HG03103 (cell line): ENCODE measurements around the gene RABL6.

Experiments used
- ATAC-seq: cut with Tn5 transposase; IDR thresholded peaks from one replicate; pipeline ENCODE4 v1.9.1; 2021; ENCODE audit warnings: low read depth; ENCODE audit not compliant: unreplicated experiment

RABL6 gene

DNA sequence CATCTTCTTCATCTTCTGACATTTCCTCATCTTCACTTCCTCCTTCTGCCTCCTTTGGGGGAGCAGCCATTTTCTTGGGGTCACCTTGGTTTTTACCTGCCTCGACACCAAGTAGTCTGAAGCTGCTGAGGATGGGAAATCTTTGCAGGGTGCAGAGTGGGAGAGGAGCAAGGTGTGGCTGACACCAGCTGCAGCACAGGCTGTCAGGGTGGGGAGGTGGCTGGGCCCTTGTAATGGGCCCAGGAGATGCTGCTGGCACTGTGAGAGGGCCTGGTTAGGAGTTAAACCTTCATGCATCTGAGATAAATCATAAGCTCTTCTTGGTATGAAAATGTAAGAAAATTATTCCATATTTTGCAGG, 7.7 kb downstream of the RABL6 start:
- no peak for ATAC-seq

DNA sequence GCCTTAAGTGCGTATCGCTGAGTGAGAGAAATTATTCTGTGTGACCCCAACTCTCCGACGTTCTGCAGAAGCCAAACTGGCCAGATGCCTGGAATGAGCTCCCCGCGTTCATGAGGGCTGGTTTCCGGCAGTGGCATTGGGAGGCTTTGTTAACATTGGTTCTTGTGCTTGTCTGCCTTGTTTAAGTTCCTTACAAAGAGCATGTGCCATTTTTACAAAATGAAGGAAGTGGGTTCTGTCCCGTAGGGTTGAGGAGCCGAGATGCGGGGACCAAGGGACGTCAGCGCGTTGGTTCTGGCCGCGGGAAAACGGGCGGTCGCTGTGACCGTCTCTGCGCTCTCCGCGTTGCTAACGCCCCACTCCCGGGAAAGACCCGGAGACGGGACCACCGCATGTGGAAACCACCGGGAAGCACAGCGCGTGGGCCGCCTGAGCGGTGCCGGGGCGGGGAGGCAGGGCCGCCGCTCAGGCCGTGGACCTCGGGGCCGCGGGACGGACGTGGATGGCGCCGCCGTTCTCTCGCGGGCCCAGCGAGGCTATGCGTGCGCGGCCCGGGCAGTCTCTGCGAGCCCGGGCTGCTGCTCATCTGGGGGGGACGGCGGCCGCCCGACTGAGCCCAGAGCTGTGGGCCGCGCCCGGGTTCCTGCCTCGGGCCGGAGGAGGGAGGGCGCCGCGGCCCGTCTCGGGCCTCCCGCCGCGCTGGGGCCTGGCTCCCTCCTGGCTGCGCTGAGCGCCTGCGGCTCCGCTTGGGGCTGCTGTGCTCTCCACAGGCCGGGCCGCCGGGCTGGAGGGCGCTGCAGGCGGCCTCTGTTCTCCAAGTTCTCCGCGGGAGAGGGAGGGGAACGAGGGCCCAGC, 13.4 kb downstream of the RABL6 start:
- no peak for ATAC-seq

DNA sequence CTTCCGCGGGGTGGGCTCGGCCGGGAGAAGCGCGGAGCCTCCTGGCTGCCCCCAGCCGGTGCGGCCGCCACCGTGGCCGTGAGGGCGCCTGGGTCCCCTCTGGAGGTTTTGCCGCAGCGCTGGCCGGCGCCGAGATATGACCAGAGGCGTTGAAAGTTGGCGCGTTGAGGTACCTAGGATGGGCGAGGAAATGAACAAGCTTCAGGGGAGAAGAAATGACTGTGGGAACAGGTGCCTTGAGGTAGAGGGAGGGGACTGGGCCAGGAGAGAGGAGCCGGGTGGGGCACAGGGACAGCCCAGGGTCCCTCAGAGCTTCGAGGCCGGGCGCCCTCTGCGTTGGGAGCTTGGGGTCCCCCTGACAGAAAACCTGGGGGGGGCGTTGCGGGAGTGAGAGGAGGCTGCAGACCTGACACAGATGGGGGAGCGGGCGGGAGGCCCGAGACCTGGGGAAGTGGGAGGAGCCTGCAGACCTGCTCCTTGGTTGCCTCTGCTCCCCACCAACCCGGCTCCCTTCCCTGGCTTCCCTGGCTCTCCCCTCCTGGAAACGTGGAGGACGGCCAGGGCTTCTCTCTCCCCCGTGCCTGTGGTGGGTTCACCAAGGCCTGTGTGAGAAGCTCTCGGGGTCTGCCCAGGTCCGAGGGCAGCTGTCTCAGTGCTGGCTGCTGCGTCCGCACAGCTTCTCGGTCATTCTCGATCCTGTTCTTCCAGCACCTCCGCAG, 14.2 kb downstream of the RABL6 start:
- no peak for ATAC-seq

DNA sequence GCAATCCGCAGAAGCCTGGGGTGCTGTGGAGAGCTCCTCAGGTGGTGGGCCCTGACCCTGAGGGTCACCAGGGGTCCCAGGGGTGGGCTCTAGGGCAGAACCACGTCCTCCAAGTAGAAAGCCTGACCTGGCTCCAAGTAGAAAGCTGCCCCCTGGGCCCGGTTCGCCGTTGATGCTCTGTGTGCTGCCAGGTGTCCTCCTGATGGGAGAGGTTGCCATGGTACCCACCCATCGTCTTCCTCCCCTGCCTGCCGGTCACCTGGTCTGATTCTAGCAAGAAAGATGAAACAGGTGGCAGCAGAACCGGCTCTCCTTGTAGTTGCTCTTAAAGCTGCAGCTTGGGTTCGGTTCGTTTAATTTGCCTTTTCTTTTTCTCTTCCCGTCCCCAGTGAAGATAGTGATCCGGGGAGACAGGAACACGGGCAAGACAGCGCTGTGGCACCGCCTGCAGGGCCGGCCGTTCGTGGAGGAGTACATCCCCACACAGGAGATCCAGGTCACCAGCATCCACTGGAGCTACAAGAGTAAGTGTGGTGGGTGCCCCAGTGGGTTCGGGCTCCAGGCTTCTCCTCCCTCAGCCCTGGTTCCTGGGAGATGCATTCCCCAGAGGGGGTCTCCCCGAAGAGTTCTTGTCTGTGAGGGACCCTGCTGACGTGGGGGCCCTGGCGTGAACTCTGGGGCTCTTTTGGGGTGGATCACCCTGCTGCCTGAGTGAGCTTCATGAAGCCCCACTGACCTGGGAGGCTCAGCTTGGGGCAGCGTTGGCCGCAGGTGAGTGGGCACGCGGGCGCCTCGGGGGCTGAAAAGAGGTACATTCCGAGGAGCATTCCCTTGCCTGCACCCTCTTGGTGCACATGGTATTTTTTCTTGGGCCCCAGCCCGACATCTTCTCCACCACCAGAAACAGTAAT, 15.6 kb downstream of the RABL6 start:
- no peak for ATAC-seq

DNA sequence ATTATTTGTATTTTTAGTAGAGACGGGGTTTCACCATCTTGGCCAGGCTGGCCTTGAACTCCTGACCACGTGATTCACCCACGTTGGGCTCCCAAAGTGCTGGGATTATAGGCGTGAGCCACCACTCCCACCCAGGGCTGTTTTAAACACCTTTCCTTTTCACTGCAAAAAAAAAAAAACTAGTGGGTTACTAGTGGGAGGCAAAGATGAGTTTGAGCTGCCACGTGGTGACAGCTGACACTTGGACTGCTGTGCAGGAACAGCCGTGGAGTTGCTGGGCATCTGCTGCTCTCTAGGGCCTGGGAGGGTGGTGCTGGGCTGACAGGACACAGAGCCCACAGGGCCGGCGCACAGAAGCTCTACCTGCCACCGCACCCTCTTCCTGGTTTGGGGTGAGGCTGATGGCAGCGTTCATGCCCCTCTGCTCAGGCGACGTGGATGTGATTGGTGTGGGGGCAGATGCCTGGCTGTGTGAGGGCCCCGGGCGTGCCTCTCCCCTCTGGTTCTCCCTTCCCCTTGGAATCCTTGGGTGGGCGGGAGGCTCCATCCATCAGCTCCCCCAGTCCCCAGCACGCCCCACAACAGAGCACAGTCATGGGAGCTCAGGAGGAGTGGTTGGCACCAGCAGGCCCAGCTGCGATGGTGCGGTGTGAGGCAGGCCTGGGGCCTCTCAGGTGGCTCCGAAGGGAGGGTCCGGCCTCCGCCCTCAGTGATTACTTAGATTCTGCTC, 16.9 kb downstream of the RABL6 start:
- ATAC-seq = no peak

DNA sequence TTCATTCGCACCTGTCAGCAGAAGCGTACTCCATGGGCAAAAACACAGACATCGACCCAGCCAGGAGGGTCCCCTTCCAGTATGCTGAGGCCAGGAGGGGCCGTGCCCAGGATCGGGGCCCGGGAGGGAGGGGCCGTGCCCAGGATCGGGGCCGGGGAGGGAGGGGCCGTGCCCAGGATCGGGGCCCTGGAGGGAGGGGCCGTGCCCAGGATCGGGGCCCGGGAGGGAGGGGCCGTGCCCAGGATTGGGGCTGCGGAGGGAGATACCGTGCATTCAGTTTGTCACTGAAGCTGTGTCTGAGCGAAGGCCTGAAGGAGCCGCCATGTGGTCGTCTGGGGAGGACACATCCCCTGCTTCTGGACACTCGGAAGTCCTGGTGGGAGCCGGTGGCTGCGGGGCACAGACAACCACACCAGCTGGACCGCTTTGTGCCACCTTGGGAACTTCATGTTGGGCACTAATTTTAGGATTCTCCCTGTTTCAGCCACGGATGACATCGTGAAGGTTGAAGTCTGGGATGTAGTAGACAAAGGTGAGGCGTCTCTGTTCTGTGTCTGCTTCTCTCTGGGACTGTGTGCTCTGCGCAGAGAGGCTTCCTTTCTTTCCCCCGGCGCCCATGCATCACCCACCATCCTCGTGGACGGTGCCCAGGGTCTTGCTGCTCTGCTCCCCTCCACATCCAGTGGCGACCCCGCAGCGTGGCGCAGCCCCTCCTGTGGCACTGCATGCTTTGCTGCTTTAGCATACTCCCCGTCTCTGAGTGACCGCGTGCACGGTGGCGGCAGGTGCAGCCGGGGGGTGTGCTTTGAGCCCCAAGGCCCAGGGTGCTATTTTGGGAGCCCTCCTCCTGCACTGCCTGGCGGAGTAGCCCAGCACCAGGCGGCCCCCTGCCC, 17.8 kb downstream of the RABL6 start:
- no peak for ATAC-seq

DNA sequence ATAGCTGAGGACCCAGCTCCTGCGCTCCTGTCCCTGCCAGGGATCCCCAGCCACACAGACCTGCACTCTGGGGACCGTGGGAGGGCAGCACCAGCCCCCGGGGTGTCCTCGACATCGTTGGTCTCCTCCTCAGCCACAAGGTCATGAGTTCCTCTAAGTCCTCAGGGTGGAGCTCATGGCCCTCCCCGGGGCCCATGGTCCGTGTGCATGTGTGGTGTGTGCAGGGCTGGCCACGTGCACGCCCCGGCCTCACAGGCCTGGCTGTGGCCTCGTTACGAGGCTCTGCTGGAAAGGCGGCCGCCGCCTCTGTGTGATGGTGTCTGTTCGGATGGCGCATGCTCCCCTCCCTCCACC, 18.4 kb downstream of the RABL6 start:
- no peak for ATAC-seq

DNA sequence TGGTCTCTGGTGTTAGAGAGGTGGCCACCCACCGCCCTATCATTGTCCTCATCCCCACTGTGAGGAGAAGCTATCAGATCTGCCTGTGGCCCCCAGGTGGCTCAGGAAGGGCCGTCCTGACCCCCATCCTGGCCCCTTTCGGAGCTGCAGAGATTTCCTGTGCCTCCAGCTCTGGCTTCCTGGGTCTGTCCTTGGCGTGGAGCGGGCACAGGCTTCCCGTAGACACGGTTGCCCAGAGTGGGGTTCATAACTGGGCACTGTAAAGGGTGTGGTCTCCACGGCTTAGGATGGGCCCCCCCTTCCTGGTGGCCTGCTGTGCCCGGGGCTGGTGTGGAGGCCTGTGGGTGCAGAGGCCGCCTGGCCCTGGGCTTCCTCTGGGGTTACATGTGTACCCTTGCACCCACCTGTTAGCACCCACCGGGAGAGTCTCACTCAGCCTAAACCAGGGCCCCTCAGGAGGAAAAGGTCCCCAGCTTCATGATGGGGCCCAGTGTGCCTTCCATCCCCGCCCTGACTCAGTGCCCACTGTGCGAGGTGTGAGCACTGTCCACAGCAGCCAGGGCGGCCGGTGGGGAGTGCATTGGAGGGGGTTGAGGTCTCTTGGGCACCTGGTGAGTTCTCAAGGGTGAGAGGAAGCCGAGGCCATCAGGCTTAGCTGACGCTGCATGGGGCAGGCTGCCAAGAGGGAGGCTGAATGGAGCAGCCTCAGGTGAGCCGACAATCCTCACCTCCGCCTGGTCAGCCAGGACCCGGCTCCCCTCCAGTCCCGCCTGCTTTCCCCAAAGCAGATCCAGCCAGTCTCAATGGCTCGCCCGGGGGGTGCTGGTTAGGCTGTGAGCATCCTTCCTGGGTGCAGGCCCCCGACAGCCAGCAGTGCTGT, 19.2 kb downstream of the RABL6 start:
- no peak for ATAC-seq

DNA sequence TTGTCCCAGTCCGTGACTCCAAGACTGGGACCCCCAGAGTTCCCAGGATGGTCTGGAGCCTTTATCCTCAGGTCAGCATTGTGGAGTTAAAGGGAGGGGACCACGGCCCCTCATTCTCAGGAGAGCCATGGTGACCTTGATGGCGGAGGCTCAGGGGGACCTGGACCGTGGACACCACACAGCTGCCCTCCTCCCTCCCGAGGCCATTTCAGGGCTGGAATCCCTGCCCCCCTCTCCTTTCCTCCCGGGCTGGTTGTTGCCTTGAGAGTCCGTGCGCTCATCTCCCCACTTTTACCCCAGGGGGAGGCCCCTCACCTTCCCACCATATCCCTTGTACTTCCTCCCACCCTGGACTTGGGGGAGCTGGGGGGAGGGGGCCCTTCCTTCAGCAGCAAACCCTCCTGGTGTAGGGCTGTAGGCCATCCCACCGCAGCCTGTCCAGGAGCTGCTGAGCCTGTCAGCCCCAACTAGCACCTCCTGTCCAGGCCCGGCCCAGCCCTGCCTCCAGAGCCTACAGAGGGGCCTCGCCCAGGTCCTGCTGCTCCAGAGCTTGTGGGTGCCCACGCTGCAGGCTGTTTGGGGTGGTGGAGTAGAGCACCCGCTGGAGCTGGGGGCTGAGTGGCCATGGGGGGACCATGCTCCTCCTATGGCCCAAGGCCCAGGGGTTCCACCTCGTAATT, 20.2 kb downstream of the RABL6 start:
- no peak for ATAC-seq

DNA sequence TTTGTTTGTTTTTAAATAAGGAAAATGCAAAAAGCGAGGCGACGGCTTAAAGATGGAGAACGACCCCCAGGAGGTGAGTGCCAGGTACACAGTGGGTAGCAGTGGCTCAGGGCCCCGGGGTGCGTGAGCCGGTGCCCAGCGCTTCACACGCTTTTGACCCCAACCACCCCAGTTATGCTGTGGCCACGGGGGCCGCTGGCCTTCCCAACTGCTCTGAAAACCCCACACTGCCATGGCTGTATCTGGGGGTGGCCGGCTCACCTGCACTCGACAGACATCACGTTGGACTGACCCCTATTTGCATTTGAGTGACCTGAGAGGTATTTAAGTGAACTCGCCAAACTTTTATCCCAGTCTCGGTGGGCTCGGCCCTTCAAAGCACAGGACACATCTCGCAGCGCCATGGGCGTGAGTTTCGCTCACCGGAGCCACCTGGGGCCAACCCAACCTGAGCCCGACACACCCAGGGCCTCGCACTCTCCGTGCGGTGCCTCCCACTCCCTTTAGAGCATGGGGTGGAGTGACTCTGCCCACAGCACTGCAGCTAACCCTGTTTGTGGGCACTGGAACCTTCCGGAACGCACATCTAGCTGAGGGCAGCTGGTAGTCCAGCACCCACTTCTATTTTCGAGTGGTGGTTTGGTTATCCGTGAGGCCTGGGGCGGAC, 20.9 kb downstream of the RABL6 start:
- ATAC-seq = no peak

DNA sequence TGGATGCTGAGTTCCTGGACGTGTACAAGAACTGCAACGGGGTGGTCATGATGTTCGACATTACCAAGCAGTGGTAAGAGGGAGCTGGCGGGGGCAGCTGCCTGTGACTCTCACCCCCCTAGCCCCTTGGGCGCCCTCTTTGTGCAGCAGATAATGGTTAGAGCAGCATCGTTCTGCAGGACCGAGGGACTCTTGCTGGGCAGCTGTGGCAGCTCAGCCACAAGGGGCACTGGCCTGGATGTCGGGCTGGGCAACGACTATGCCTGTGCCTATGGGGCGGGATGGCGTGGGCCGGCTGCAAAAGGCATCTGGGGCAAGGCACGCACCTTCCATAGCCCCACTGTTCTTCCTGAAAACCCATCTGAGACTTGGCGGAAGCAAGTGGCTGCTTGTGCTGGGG, 21.7 kb downstream of the RABL6 start:
- no peak for ATAC-seq

DNA sequence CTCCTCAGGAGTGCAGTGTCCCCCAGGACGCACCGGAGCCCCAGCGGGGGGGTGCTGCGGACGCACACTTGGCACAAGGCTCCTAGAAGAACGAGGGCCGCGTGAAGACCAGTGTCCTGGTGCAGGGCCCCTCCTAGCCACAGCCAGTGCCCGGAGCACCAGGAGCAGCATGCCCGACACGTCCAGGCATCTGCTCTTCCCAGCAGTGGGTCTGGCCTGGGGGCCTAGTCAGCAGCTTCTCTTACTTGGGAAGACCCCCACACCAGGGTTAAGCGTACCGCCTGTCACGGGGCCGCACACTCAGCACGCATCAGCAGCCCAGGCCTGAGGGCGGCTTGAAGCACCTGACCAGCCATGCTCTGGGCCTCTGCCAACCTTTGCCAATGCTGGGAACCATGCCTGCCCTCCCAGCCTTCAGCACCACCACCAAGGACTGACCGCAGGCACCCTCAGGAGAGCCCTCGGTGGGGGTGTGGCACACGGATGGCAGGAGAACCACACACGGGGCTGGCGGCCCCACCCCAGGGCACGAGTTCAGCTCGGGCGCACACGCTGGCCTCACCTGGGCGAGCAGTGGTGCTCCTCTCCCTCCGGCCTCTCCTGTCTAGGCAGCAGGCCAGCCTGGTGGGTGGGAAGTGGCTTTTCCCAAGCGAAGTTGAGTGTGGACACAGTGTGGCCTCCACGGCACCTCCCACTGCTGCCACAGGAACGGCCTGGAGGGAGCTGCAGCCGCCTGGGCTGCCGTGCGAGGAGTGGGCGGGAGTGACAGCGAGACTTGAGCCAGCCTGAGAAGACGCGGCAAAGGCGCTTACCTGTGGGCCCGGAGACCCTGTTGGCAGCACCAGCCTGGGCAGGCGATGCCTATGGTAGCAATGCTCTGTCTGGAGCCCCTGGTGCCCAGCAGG, 22.5 kb downstream of the RABL6 start:
- ATAC-seq = no peak

DNA sequence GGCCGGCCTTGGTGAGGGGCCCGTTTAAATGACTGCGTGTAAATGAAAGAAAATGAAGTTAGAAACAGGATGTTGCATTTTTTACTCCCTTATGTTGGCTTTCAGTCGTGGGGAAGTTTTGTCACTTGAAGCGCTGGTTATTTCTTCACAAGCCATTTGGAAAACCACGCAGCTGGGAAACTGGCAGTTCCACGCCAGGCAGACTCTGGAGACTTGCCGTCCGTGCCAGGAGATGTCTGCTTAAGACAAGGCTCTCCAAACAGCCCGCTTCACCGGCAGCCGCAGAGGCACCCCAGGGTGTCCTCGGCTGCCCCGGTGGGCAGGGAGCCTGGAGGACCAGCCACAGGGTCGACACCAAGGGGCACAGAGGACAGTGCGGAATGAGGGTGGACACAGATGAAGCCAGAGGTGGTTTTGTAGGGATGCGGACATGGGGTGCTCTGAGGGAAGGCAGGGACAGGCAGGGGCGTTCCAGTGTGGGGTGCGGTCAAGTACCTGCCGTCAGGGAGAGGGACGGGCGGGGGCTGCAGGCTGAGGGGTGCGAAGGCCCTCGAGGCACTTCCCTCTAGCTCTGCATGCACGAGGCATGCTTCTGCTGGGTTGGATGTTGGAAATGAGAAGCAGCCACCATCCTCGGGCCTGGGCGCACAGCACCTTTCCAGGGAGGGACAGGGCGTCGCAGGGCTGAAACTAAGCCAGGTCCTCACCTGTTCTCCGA, 23.4 kb downstream of the RABL6 start:
- no peak for ATAC-seq

DNA sequence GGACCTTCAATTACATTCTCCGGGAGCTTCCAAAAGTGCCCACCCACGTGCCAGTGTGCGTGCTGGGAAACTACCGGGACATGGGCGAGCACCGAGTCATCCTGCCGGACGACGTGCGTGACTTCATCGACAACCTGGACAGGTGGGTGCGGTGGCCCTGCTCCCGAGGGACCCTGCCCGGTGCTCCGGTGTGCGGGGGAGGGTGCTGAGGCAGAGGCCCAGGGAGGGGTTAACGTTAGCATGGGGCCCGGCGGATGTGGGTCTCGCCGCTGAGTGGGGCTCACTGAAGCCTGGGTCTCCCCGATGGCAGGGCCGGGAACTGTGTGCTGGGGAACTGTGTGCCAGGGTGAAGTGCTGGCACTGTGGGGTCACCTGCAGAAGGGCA, 24.0 kb downstream of the RABL6 start:
- no peak for ATAC-seq

DNA sequence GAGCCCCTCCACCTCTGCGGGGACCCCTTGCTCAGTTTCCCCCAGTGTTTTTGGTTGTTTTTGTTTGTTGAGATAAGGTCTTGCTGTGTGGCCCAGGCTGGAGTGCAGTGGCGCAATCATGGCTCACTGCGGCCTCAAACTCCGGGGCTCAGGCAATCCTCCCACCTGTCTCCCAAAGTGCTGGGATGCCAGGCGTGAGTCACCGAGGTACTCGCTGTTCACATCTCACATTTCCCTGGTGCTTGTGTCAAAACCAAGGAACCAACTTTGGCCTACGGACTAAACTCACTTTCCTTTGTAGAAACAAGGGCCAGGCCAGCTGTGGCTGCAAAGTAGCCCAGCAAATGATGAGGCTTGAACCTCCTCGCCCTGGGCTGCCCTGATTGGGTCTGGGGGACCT, 24.8 kb downstream of the RABL6 start:
- no peak for ATAC-seq
